HEK293 (cell line): ENCODE data around the gene EXOC7.

Source experiments
- BCL11B ChIP-seq: fragments of 450-650 bp; formaldehyde crosslinking; IDR thresholded peaks from 2 replicates; pipeline ENCODE4 v1.5.1; 2016; ENCODE audit warnings: low read depth, missing biosample characterization, missing genetic modification characterization
- CTCF ChIP-seq: fragments of 450-650 bp; formaldehyde crosslinking; IDR thresholded peaks from 2 replicates; pipeline ENCODE4 v1.5.1; 2016; ENCODE audit warnings: missing biosample characterization, missing genetic modification characterization
- KLF9 ChIP-seq: fragments of 450-650 bp; formaldehyde crosslinking; IDR thresholded peaks from 2 replicates; pipeline ENCODE4 v1.5.1; 2016; ENCODE audit warnings: missing biosample characterization, missing genetic modification characterization, low read depth
- SETDB1 ChIP-seq: IDR thresholded peaks from one replicate; pipeline ENCODE4 v1.6.1; 2017; ENCODE audit warnings: mild to moderate bottlenecking, low read length, moderate library complexity, mixed read lengths; ENCODE audit not compliant: insufficient read length
- ZNF239 ChIP-seq: fragments of 450-650 bp; formaldehyde crosslinking; IDR thresholded peaks from 2 replicates; pipeline ENCODE4 v1.5.1; 2016; ENCODE audit warnings: missing biosample characterization, missing genetic modification characterization
- ZNF362 ChIP-seq: fragments of 450-650 bp; formaldehyde crosslinking; IDR thresholded peaks from 2 replicates; pipeline ENCODE4 v1.5.1; 2016; ENCODE audit warnings: missing biosample characterization, missing genetic modification characterization
- ZNF555 ChIP-seq: fragments of 450-650 bp; formaldehyde crosslinking; conservative IDR thresholded peaks from 2 replicates; pipeline ENCODE4 v1.5.1; 2017; ENCODE audit warnings: missing biosample characterization, mild to moderate bottlenecking, missing genetic modification characterization, inconsistent platforms
- ZNF560 ChIP-seq: fragments of 450-650 bp; formaldehyde crosslinking; IDR thresholded peaks from 2 replicates; pipeline ENCODE4 v1.5.1; 2017; ENCODE audit warnings: missing biosample characterization, missing genetic modification characterization, borderline replicate concordance
- ZNF621 ChIP-seq: fragments of 450-650 bp; formaldehyde crosslinking; IDR thresholded peaks from 2 replicates; pipeline ENCODE4 v1.5.1; 2017; ENCODE audit warnings: missing biosample characterization, missing genetic modification characterization
- ZNF76 ChIP-seq: fragments of 450-650 bp; formaldehyde crosslinking; IDR thresholded peaks from 2 replicates; pipeline ENCODE4; 2016; ENCODE audit warnings: low read depth, missing biosample characterization, missing genetic modification characterization, borderline replicate concordance
- ZNF785 ChIP-seq: fragments of 450-650 bp; formaldehyde crosslinking; IDR thresholded peaks from 2 replicates; pipeline ENCODE4 v1.5.1; 2016; ENCODE audit warnings: missing biosample characterization, missing genetic modification characterization
- TF ChIP-seq, protein P1 (sequence below): fragments of 450-650 bp; IDR thresholded peaks from 2 replicates; pipeline ENCODE4 v1.5.1; 2018; ENCODE audit warnings: missing biosample characterization, mild to moderate bottlenecking, missing genetic modification characterization

DNA sequence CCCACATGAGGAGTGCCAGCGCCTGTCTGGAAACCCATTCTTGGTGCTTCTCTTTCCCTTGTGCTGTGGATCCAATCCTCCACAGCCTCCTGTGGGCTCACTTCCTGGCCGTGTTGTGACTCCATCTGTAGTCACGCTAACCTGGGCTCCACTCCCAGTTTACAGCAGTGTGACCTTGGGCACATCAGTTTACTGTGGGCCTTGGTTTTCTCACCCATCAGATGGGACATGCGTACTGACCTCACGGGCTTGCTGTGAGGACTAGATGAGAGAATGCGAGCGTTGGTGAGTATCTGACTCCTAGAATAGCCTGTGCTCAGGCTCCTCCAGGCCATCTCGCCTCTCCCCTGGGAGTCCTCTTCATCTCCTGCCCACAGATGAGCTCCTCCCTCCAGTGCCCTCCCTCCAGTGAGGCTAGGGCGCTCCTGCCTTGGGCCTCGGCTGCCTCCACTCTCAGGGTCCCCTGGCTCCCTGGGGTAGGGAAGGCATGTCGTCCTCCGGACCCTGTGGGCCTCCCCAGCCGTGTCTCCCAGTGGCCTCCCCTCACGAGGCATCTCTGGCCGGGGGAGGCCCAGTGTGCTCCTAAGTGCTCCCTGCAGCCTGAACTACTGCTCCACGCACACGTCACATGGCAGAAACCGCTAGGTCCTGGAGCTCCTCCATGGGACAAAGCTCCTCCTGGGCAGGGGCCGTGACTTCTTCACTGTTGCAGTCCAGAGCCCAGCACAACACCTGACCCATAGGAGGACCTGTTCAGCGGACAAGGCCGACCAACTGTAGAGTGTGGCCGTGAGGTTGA is 42.7 kb upstream of the EXOC7 start:
- no peak for TF ChIP-seq CTCF (tag by site-specific recombination)
- no peak for TF ChIP-seq ZNF560 (tag by site-specific recombination)
- TF ChIP-seq BCL11B (tag by site-specific recombination): no peak
- TF ChIP-seq, protein P1, sequence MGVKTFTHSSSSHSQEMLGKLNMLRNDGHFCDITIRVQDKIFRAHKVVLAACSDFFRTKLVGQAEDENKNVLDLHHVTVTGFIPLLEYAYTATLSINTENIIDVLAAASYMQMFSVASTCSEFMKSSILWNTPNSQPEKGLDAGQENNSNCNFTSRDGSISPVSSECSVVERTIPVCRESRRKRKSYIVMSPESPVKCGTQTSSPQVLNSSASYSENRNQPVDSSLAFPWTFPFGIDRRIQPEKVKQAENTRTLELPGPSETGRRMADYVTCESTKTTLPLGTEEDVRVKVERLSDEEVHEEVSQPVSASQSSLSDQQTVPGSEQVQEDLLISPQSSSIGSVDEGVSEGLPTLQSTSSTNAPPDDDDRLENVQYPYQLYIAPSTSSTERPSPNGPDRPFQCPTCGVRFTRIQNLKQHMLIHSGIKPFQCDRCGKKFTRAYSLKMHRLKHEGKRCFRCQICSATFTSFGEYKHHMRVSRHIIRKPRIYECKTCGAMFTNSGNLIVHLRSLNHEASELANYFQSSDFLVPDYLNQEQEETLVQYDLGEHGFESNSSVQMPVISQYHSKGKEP: no peak
- no peak for TF ChIP-seq SETDB1
- TF ChIP-seq ZNF239: no peak
- TF ChIP-seq ZNF362 (tag by site-specific recombination): no peak
- TF ChIP-seq KLF9 (tag by site-specific recombination): no peak
- TF ChIP-seq ZNF76 (tag by site-specific recombination): no peak
- no peak for TF ChIP-seq ZNF621 (tag by site-specific recombination)
- no peak for TF ChIP-seq ZNF785 (tag by site-specific recombination)
- no peak for TF ChIP-seq ZNF555 (tag by site-specific recombination)
